RWPE2 (cell line): ENCODE data around the gene SOX6.
A peak's percentile ranks its signal among the peaks of the same experiment; 100 is the strongest.

Experiments
- ATAC-seq: fragments of 200-7000 bp; cut with Tn5 transposase; 3 replicates; pipeline ENCODE4 v1.9.1; 2021; ENCODE audit warnings: low read depth
- DNase-seq: peaks from one replicate; pipeline ENCODE4 v3.0.0-alpha.2; 2020; ENCODE audit warnings: low spot score
- H3K27ac ChIP-seq: fragments of 450-650 bp; 2 replicates; pipeline ENCODE4 v1.5.1; 2017; ENCODE audit warnings: mild to moderate bottlenecking; ENCODE audit not compliant: poor library complexity, severe bottlenecking
- H3K27me3 ChIP-seq: fragments of 250-450 bp; sonication (Bioruptor Pico); 2 replicates; pipeline ENCODE4 v1.5.1; 2021; ENCODE audit warnings: mild to moderate bottlenecking, moderate library complexity; ENCODE audit not compliant: insufficient read depth, poor library complexity, severe bottlenecking
- H3K36me3 ChIP-seq: fragments of 250-450 bp; sonication (Bioruptor Pico); 2 replicates; pipeline ENCODE4 v1.5.1; 2020; ENCODE audit warnings: low read depth, mild to moderate bottlenecking, moderate library complexity
- H3K4me1 ChIP-seq: fragments of 250-450 bp; sonication (Bioruptor Pico); 2 replicates; pipeline ENCODE4 v1.5.1; 2021; ENCODE audit warnings: mild to moderate bottlenecking, moderate library complexity; ENCODE audit not compliant: insufficient read depth, poor library complexity, severe bottlenecking
- H3K4me3 ChIP-seq: fragments of 250-450 bp; sonication (Bioruptor Pico); 2 replicates; pipeline ENCODE4 v1.5.1; 2021; ENCODE audit warnings: mild to moderate bottlenecking, moderate library complexity; ENCODE audit not compliant: severe bottlenecking
- H3K9me3 ChIP-seq: fragments of 250-450 bp; sonication (Bioruptor Pico); 2 replicates; pipeline ENCODE4 v1.5.1; 2021; ENCODE audit warnings: mild to moderate bottlenecking, moderate library complexity; ENCODE audit not compliant: severe bottlenecking
- CTCF ChIP-seq: fragments of 450-650 bp; IDR thresholded peaks from one replicate; pipeline ENCODE4 v1.5.1; 2017; ENCODE audit warnings: mild to moderate bottlenecking, moderate library complexity; ENCODE audit not compliant: poor library complexity, severe bottlenecking

SOX6 gene

DNA sequence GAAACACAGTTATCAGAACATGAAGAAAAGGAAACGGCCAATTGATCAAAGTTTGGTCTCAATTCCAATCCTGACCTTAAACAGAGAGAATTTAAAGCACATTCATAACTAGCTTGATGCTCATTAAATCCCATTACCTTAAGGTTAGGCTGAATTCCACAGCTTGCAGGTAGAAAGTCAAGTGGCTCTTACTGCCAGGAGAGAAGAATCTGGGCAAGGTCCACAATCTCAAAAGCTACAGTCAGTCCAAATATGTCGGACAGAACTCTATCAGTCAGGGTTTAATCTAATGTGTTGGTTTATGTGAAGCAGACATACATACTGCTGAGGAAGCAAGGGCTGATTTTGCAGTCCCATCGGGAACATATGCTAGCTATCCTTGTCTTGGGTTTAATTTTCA lies 348.8 kb downstream of the SOX6 start:
- TF ChIP-seq CTCF: no peak
- H3K4me1 ChIP-seq: no peaks in the 10 kb centered on the region
- no peaks in the 10 kb centered on the region for H3K9me3 ChIP-seq
- DNase-seq (no peak), ATAC-seq (no peak)
- no peak overlapping the region for H3K4me3 ChIP-seq
- no peaks in the 10 kb centered on the region for H3K27me3 ChIP-seq
- H3K27ac ChIP-seq: no peak overlapping the region
- H3K36me3 ChIP-seq: no peaks in the 10 kb centered on the region

DNA sequence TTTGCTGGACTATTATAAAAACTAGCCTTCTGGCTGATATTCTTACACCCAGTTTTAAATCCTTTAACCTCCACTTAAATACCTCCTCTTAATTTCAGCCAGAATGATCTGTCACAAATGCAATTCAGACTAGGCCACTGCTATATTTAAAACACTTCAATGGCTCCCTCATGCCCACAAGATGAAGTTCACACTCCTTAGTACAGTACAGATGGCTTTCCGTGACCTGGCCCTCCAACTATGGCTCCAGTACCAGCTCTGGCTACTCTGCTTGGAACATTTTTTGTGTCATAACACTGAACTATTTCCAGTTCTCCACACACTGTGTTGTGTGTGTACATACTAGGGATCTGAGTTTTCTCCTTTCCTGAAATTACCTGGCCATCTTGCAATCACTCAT lies 353.4 kb downstream of the SOX6 start:
- no peak for TF ChIP-seq CTCF
- ATAC-seq (no peak), DNase-seq (no peak)
- Histone ChIP-seq H3K27ac (no peak overlapping the region), H3K36me3 (no peaks in the 10 kb centered on the region), H3K4me1 (peaks cover 23% of the 10 kb centered on the region), H3K9me3 (no peaks in the 10 kb centered on the region), H3K4me3 (no peak overlapping the region), H3K27me3 (no peaks in the 10 kb centered on the region)

DNA sequence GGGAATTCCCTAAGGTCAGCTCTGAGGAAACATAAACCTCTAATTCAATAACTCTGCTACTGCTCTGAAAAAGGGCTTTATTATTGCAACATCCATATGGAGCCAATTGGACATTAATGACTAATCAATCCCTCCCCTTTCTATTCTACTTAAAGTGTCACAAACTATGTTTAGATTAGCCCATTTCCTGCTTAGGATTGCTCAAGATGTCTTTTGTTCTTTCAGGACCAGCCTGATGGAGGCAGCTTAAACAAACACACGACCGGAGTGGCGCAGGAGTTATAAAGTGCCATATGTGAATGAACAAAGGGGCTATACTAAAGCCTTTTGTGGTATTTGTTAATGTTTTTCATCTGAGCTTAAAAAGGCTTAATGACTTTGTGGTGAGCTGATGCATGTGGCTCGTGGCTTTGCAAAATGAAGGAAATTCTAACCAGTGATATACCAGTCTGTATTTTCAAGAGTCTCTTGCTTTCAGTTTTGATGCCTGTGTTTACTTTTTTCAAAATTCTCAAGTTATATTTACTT lies 354.4 kb downstream of the SOX6 start:
- peak; percentile 90 for ATAC-seq
- Histone ChIP-seq H3K4me1 (peaks cover 23% of the 10 kb centered on the region), H3K9me3 (no peaks in the 10 kb centered on the region), H3K27ac (peak overlapping the region; percentile 48), H3K27me3 (no peaks in the 10 kb centered on the region), H3K36me3 (no peaks in the 10 kb centered on the region), H3K4me3 (no peak overlapping the region)
- no peak for TF ChIP-seq CTCF
- no peak for DNase-seq

- peaks cover 23% of the 10 kb centered on the region for H3K4me1 ChIP-seq
- H3K4me3 ChIP-seq: no peak overlapping the region
- peak overlapping the region; percentile 48 for H3K27ac ChIP-seq
- no peak for TF ChIP-seq CTCF
- no peaks in the 10 kb centered on the region for H3K36me3 ChIP-seq
- H3K9me3 ChIP-seq: no peaks in the 10 kb centered on the region
- no peaks in the 10 kb centered on the region for H3K27me3 ChIP-seq
- ATAC-seq (no peak), DNase-seq (no peak)
These were observed 355.2 kb downstream of the SOX6 start for GRCh38 chr11:16001044-16001568.

GRCh38 chr11:16000065-16000464 lies 356.3 kb downstream of the SOX6 start:
- Histone ChIP-seq H3K4me1 (peaks cover 23% of the 10 kb centered on the region), H3K27me3 (no peaks in the 10 kb centered on the region), H3K36me3 (no peaks in the 10 kb centered on the region), H3K4me3 (no peak overlapping the region), H3K27ac (no peak overlapping the region), H3K9me3 (no peaks in the 10 kb centered on the region)
- ATAC-seq: no peak
- no peak for TF ChIP-seq CTCF
- DNase-seq: no peak
